SK-MEL-5 (cell line): ENCODE results near the gene ZNF750. TPM values are rescaled to one million over a fixed set of nuclear protein-coding genes. Genes with fewer than 3 reads are reported as not detected.

Experiments
- DNase-seq: peaks from one replicate; pipeline ENCODE4 v3.0.0-alpha.2; 2016; ENCODE audit warnings: low read depth, low spot score
- in situ Hi-C: cut with HindIII; loops from 2 replicates; pipeline ENCODE4 v1.10.0; 2016; ENCODE audit warnings: low sequenced_read_pairs, high pct_unique_total_duplicates, low pct_unique_long_range_greater_than_20kb
- total RNA-seq: library from RNA; depleted of rRNA; stranded (reverse); fragments of >200 nt; shearing (Covaris generic); gene quantifications from 2 replicates; pipeline ENCODE4 v1.2.3, GENCODE V29; 2014

The ZNF750 gene
- total RNA-seq, 1 experiment from 2014 or later: not detected

DNA sequence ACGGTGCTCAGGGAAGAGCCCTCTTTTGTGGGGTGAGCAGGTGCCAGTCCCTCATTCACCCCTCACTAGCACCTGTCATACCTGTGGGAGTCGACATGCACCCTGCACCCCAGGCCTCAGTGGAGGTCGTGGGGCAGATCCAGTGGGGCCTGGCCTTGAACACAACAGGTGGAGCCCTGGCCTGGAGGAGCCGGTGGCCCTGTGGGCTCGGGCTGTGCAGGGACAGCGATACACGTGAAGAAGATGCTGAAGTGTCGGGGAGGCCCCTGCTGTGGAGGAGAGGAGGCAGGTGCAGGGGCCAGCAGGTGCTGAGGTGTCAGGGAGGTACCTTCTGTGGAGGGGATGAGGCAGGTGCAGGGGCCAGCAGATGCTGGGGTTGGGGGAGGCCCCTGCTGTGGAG is 31.8 kb downstream of the ZNF750 start:
- DNase-seq: no peak

DNA sequence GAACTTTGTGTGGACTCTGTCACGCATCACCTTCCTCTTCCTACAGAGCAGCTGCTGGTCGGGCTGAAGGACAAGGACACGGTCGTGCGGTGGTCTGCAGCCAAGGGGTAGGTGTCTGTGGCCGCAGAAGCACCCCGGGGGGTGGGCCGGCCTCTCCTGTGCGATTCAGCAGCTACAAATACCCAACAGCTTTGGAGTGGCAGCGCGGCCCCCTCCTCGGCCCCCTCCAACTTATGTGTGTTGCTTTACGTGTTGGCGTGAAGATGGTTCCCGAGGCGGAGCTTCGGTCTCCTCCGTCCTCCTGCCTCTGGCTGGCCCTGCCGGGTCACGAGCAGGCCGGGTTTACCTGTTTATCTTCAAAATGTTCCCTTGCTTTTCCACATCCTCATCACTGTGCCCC is 32.3 kb downstream of the ZNF750 start:
- no peak for DNase-seq
- in situ Hi-C loops: no loop called here

More for the DNA sequence above, 31.8 kb downstream of the ZNF750 start:
- in situ Hi-C loops: no loop called here

DNA sequence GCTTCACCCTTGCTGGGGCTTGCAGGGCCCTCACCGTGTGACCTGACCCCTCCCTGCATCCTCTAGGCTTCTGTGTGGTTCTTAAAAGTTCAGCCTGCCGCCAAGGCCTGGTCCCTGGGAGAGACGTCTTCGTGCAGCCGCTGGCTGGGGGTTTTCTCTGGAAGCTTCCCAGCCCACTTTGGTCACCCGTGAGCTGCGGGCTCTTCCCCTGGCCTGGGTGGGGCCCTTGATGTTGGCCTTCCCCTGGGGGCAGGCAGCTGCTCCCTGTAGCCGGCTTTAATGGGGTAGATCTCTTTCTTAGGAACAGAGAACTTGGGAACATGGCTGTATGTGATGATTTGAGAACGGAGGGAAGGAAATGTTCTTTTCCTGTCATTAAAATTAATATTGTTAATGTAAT is 32.7 kb downstream of the ZNF750 start:
- DNase-seq: no peak
- in situ Hi-C loops: no loop called here

DNA sequence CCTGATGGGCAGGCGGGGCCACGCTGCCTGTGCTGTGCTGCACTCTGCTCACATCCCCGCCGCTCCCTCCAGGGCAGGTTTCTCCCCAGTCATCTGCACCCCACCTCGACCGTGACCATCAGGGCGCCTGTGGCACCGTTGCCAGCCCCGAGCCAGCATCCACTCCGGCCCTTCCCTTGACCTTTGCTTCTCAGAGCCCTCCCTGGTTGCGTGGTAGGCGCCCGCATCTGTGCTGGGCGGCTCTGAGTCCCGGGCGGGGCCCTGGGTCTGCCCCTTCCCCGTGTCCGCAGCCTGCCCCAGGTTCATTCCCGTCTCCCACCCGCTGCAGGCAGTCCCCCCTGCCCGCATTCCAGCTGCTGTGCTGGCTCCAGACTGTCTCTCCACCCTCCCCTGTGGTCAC is 33.2 kb downstream of the ZNF750 start:
- in situ Hi-C loops: no loop called here
- DNase-seq: no peak

DNA sequence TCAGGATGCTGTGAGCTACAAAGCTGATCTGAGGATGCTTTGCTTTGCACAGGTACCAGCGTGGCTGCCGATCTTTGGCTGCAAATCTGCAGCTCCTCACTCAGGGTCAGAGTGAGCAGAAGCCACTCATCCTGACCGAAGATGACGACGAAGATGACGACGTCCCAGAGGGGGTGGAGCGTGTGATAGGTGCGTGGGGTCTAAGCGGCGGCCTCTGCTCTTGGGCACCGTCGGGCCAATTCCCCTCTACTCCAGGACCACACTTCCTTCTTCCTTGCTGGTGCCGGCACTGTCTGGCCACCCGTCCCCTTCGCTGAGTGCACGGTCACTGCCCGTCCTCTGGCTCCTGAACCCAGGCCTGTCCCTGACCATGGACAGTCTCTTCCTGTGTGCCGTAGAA is 34.0 kb downstream of the ZNF750 start:
- in situ Hi-C loops: no loop called here

DNA sequence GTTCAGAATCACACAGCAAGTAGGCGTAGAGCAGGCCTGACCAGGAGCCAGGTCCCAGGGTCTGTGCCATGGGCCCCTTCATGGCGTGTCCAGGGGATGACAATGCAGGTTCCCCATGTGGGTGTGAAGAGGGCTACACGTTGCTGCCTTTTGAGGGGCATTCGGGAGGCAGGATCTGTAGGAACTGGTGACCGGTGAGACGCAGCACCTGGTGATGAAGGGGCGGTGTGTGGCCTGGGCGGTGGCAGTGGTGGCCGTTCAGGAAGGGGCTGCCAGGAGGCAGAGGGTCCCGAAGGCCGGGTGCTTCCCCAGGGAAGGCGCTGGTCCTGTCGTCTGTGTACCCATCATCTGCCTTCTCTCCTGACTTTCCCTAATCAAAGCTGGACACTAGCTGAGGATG is 34.6 kb downstream of the ZNF750 start:
- in situ Hi-C loops: no loop called here
- no peak for DNase-seq

More for the DNA sequence above, 34.0 kb downstream of the ZNF750 start:
- DNase-seq: no peak

DNA sequence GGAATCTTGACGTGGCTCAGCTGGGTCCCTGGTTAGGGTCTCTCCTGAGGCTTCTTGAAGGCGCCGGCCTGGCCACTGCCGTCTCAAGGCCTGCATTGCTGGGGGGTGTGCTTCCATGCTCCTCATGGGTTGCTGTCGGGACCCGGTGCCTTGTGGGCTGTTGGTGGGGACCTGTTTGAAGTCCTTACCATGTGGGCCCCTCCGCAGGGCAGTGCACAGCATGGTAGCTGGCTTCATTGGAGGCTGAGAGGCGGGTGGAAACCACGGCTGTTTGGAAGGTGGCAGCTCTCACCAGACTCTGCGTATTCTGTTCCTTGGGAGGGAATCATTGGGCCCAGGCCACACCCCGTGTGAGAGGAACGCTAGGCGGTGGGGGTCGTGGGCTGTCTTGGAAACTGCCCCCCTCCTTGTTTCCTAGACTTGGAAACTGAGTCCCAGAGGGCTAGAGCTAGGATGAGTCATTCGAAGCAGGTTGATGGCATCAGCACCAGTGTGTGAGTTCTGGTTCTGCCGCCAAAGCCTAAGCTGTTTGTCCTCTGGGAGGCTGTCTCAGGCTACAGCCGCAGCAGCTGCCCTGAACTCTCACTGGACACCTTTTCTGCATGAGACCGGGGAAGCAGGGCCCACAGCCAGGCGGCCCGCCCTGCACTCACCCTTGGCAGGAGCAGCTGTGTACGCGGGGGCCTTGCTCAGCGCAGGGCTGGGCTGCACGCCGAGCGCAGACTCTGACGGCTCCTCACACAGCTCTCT is 35.2 kb downstream of the ZNF750 start:
- in situ Hi-C loops: no loop called here

DNA sequence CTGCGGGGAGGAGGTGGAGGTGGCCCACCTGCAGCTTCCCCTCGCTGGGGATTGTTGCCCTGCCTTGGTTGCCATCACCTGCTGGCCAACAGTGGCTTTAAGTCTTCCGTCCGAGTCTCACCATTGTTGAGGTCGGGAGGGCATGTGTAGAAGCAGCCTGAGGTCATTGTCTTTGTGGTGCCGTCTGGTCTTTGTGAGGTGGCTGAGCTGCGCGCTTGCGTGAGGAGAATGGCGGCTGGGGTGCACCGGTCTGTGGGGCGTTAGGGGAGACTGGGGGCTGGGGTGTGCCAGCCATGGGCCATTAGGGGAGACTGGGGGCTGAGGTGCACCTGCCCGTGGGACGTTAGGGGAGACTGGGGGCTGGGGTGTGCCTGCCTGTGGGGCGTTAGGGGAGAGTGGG is 36.2 kb downstream of the ZNF750 start:
- DNase-seq: no peak
- in situ Hi-C loops: no loop called here

More for the DNA sequence above, 35.2 kb downstream of the ZNF750 start:
- DNase-seq: no peak

DNA sequence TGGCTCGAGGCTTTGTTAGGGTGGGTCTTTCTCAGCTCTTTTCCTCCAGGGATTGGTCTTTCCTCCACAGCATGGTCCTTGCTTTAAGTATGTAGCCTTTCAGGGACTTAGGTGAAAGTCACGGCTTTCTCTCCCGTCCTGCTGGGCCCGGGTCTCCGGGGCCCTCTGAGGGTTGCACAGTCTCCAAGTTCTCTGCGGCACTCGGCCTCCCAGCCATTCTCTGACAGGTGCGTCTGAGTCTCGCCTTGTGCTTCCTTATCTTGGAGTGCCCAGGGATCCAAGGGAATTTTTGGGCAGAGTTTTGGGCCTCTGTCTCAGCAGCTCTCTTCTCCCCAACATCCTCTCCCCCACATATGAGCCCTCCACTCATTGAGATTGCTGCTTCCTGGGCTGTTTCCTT is 36.6 kb downstream of the ZNF750 start:
- DNase-seq: no peak
- in situ Hi-C loops: no loop called here

DNA sequence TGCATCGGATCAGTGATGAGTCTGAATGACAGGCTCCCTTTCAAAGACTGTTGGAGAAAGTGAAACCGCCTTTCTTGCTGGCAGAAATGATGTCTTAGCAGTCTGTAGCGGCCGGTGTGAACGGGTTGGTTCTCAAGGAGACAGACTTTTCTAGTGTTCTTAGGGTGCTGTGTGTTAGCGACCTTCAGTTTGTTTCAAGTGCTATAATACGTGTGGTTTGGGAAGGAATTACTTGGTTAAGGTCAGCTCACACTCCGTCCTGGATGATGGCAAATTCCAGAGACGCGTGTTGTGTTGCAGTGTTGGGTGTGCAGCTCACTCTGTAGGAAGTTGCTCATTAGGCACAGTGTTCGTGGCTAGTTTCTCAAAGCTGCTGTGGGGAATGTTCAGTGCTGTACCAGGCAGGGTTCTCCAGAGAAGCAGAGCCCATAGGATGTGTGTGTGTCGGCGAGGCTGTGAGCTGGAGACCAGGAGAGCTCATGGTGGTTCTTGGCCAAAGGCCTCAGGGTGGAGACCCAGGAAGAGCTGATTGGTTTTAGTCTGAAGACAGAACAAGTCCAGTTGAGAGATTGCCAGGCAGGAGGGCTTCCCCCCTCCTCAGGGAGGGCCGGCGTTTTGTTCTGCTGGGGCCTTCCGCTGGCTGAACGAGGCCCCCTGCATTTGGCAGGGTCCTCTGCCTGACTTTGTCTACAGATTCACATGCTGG is 37.6 kb downstream of the ZNF750 start:
- in situ Hi-C loops: no loop called here
- DNase-seq: no peak

DNA sequence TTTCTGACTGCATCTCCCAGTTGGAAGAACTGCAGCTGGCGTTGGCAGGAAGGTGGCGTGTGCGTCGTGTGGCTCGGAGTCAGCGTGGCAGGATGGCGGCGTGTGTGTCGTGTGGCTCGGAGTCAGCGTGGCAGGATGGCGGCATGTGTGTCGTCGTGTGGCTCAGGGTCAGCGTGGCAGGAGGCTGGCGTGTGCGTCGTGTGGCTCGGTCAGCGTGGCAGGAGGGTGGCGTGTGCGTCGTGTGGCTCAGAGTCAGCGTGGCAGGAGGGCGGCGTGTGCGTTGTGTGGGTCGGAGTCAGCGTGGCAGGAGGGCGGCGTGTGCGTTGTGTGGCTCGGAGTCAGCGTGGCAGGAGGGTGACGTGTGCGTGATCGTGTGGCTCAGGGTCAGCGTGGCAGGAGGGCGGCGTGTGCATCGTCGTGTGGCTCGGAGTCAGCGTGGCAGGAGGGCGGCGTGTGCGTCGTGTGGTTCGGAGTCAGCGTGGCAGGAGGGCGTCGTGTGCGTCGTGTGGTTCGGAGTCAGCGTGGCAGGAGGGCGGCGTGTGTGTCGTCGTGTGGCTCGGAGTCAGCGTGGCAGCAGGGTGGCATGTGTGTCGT is 38.3 kb downstream of the ZNF750 start:
- in situ Hi-C loops: no loop called here
- no peak for DNase-seq

DNA sequence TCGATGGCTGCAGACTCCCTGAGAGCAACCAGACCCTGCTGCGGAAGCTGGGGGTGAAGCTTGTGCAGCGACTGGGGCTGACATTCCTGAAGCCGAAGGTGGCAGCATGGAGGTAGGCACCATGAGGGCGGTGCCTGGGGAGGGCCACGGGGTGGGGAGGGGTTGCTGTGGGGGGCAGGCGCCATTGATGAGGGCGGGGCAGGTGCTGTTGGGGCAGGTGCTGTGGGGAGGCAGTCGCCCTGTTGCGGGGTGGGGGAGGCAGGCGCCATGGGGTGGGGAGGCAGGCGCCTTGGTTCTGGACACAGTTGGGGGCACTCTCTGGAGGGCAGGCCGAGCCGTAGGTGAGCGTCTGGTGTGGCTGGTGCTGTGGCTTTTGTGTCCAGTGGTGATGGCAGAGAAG is 38.9 kb downstream of the ZNF750 start:
- in situ Hi-C loops: no loop called here
- DNase-seq: no peak

DNA sequence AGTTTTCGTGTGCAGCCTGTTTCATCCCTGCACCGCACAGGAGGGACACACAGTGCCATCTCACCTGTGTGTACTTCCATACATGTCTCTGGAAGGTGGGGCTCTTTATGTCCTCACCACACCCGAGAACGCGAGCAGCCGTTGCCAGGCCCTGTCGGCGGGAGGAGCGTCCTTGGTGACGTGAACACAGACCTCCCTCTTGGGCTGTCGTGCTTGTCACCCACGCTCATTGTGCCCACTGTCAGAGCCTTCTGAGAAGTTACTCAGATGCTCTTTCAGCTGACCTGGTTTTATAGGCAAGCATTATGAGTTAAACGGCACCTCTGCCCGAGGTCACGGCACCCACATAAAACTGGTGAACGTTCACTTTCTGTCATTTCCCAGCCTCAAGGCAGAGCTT is 40.2 kb downstream of the ZNF750 start:
- DNase-seq: no peak

DNA sequence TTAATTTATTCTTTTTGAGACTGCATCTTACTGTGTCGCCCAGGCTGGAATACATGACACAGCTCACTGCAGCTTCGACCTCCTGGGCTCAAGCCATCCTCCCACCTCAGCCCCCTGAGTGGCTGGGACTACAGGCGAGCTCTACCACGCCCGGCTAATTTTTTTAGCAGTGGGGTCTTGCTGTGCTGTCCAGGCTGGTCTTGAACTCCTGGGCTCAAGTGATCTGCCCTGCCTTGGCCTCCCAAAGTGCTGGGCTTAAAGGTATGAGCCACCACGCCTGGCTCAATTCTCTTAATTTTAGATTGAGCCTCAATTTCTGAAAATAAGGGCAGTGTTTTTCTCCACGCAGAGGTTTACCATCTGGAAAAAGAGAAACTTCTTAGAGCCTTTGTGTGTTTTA is 41.1 kb downstream of the ZNF750 start:
- in situ Hi-C loops: no loop called here
- DNase-seq: no peak

More for the DNA sequence above, 40.2 kb downstream of the ZNF750 start:
- in situ Hi-C loops: no loop called here

DNA sequence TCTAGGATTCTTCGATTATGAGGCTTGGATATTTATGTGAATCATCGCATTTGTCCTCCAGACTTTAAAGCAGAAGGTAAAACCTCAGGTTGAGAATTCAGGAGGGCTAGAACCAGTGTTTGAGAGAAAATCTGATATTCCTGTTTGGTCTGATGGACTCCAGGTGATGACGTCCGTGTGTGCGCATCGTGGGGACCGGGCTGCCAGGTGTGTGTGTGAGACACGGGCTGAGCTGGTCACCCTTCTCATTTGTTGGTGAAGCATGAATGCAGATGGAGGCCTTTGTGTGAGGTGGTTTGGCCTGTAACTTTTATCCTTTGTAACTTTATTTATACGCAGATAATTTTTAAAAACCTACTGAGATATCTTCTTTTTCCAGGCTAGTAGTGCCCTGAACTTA is 42.8 kb downstream of the ZNF750 start:
- in situ Hi-C loops: no loop called here
- DNase-seq: no peak

DNA sequence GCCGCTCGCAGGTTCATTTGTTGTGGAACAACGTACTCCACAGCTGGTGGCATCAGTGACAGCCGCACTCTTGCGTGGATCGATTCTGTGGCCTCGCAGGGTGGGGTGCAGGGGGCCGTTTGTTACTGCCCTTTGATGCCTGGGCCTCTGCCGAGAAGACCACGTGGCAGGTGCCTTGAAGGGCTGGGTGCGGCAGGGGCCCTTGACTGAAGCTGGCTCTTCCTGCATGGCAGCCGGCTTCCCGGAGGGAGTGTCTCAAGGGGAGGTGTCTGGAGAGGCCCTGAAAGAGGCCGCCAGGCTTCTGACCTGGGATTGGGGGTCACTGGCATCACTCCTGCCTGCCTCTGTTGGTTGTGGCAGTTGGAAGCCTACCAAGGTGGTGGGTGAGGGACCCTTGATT is 44.2 kb downstream of the ZNF750 start:
- DNase-seq: no peak
- in situ Hi-C loops: no loop called here

DNA sequence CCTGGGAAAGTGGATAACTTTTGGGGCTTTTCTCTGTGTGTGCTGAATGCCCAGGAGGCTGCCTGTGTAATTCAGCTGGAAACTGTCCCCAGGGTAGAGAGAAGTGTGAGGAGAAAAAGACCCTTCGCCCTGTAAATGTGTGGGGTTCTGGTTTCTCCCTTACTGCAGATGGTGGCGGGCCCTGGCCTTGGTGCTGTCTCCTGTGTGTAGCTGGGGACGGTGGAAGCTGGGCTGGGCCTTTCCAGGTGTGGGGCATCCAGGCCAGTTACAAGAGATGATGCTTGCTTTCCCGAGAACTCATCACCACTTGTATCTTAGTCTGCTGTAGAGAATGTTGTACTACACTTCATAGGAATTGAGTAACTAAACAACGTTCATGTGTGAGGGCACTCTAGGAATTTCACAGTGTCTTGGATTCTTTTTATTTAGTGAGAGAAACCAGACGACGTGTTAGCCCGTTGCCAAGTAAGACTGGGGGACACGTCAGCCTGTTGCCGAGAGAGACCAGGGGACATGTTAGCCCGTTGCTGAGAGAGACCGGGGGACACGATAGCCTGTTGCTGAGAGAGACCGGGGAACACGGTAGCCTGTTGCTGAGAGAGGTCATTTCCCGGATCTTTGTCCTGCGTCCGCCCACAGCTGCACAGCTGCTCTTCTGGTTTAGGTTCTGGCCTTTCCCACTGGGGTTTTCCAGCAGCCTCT is 44.9 kb downstream of the ZNF750 start:
- in situ Hi-C loops: no loop called here
- DNase-seq: no peak

DNA sequence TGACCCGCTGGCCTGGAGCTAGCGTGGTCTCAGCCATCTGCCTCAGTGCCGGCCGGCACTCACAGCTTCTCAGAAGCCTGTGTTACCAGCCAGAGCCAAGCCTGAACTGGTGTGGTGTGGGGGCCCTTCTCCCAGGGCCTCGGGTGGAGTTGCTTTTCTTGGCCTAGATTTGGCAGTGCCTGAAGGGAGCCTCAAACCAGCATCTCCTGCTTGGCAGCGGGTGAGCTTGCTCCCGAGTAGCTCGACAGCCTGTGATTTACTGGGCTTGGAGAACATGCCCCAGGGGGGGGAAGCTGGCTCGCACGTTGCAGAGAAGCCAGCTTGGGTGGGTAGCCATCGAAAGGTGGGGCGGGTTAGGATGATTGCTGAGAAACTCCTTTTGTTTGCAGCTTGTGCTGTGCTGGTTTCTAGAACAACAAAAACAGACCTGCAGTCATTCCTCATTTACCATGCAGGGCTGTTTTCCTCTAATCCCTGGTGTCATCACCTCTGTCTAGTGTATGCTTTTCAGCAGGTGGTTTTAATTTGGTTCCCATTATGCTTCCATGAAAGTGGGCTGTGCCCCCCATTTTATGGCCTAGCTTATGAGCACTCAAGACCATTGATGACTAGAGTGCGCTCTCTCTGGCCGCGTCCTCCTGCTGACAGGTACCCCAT is 45.7 kb downstream of the ZNF750 start:
- in situ Hi-C loops: no loop called here
- no peak for DNase-seq
